ENCODE data around the gene QPRT.
A peak's percentile ranks its signal among the peaks of the same experiment; 100 is the strongest.
"Not testable (repeated sequence)": the region's sequence is repeated elsewhere in the genome, so short reads cannot be mapped to it uniquely, and the experiment has no call there.

The QPRT gene

GRCh38 chr16:29743827-29744531 lies 65.0 kb downstream of the QPRT start:
- peak; percentile 56 to 62 (median 58) for DNase-seq
- peaks cover 69 to 70% of the 10 kb centered on the region in 2 donors for H3K4me1 Mint-ChIP-seq (ENCODE audit: low read depth in 2 of 2)
- no peaks in the 10 kb centered on the region for H3K9me3 Mint-ChIP-seq
- ATAC-seq (replicated peaks) = peak; percentile 30
- H3K4me3 Mint-ChIP-seq = peak overlapping the region; percentile 87 to 88
- H3K27me3 Mint-ChIP-seq = no peaks in the 10 kb centered on the region
- peaks cover 76% of the 10 kb centered on the region for H3K36me3 Mint-ChIP-seq (ENCODE audit: insufficient read depth)
- peak overlapping the region; percentile 94 to 97 for H3K27ac Mint-ChIP-seq

DNA sequence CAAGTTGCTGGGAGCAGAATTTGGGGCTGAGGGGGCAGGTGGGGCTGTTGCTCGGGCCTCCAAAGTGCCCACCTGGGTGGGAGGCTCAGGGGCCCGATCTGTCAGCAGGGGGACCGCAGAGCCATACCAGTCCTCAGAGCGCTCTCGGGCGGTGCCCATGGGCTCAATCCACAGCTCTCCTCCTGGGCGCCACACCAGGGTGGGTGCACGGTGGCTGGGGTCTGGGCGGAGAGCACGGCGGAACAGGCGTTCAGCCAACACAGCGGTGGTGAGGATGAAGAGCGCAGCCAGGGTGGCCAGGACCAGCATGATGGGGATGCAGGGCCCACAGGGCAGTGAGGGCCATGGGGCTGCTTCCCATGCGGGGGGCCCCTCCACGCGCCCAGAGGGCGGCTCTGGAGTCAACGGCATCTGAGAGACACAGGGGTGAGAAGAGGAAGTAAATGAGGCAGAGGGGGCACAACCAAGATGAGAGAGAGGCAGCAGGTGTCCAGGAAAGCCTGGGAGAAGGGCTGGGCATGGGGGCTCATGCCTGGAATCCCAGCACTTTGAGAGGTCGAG lies 65.6 kb downstream of the QPRT start:
- DNase-seq = no peak
- no peaks in the 10 kb centered on the region for H3K27me3 Mint-ChIP-seq
- no peaks in the 10 kb centered on the region for H3K9me3 Mint-ChIP-seq
- peak overlapping the region; percentile 87 to 88 for H3K4me3 Mint-ChIP-seq
- H3K36me3 Mint-ChIP-seq (ENCODE audit: insufficient read depth) = peaks cover 73% of the 10 kb centered on the region
- peak overlapping the region; percentile 95 to 97 for H3K27ac Mint-ChIP-seq
- ATAC-seq (replicated peaks) = no peak
- H3K4me1 Mint-ChIP-seq (ENCODE audit: low read depth in 2 of 2) = peaks cover 66 to 67% of the 10 kb centered on the region in 2 donors

GRCh38 chr16:29745121-29745852 lies 66.3 kb downstream of the QPRT start:
- H3K27me3 Mint-ChIP-seq = no peaks in the 10 kb centered on the region
- DNase-seq (peak; percentile 54 to 63 (median 62)), ATAC-seq (replicated peaks) (peak; percentile 56)
- peaks cover 60% of the 10 kb centered on the region in 2 donors for H3K4me1 Mint-ChIP-seq (ENCODE audit: low read depth in 2 of 2)
- H3K36me3 Mint-ChIP-seq (ENCODE audit: insufficient read depth) = peaks cover 67% of the 10 kb centered on the region
- H3K9me3 Mint-ChIP-seq = no peaks in the 10 kb centered on the region
- H3K27ac Mint-ChIP-seq = peak overlapping the region; percentile 95 to 97
- H3K4me3 Mint-ChIP-seq = peak overlapping the region; percentile 87 to 88

DNA sequence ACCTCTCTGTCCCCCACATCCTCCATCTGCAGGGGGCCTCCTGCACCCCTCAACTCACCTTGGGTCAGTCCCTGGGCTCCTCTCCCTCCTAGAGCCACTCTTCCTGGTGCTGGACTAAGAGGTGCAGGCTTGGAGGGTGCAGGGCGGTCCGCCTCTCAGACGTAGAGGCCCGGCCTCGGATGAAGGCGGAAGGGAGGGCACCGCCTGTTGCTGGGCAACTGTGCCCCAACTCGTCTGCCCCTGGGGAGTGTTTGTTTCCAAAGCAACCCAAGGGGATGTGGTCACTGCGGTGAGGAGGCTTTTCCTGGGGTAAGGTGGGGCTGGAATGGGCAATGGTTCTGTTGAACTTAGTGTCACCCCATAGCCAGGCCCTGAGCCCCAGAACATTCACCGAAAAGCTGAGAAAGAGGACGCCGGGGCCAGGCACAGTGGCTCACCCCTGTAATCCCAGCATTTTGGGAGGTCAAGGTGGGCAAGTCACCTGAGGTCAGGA lies 66.9 kb downstream of the QPRT start, which contains the start of gene C16orf54:
C16orf54 (minus strand) TSS at position 138 of the 493 bp plus-strand sequence. CDS start 1,039 bp downstream, outside the sequence.
- peak within 1 kb of the TSS; percentile 87 to 88 for H3K4me3 Mint-ChIP-seq
- peak within 1 kb of the TSS; percentile 95 to 97 for H3K27ac Mint-ChIP-seq
- H3K36me3 Mint-ChIP-seq (ENCODE audit: insufficient read depth) = peaks cover 61% of the 10 kb centered on the region
- ATAC-seq (replicated peaks) (peak; percentile 82), DNase-seq (peak; percentile 93 to 96 (median 94))
- H3K4me1 Mint-ChIP-seq (ENCODE audit: low read depth in 2 of 2) = peaks cover 54% of the 10 kb centered on the region in 2 donors
- no peaks in the 10 kb centered on the region for H3K27me3 Mint-ChIP-seq
- H3K9me3 Mint-ChIP-seq = no peaks in the 10 kb centered on the region

GRCh38 chr16:29746518-29746917 lies 67.5 kb downstream of the QPRT start:
- H3K4me1 Mint-ChIP-seq (ENCODE audit: low read depth in 2 of 2) = peaks cover 48% of the 10 kb centered on the region in 2 donors
- peaks cover 55% of the 10 kb centered on the region for H3K36me3 Mint-ChIP-seq (ENCODE audit: insufficient read depth)
- H3K9me3 Mint-ChIP-seq; ATAC-seq (replicated peaks); DNase-seq; H3K27me3 Mint-ChIP-seq: not testable (repeated sequence)
- H3K4me3 Mint-ChIP-seq = peak overlapping the region; percentile 87 to 88
- H3K27ac Mint-ChIP-seq = peak overlapping the region; percentile 95 to 97
